Smooth muscle cell of the umbilical artery (primary cell): ENCODE measurements around the gene SIRPD. TPM values are rescaled to one million over a fixed set of nuclear protein-coding genes. Genes with fewer than 3 reads are reported as not detected.

ENCODE experiments used
- total RNA-seq: library from RNA; depleted of rRNA; stranded (reverse); fragments of >200 nt; gene quantifications from 2 replicates; pipeline ENCODE4 v1.2.3, GENCODE V29; 2014

SIRPD gene
- total RNA-seq, result not detected in 2 replicates

DNA sequence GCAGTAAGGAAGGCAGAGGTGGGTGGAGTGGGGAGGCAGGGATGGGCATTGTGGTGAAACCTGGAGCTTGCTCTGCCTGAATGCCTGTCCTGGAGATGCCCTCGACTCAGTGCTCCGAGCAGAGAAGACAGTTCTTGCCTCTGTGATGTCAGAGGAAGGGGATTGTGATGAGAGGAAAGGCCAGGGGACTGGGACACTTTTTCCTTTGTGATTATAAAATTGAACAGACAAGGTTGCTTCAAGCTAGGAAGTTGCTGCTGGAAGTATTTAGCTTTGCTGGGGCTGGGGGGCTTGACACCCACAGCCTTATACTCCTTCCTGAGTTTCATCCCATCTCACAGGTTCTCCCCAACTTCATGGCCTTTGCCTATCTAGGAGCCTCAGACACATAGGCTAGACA lies at the start of gene SIRPD:
Gene SIRPD (minus strand): TSS at position 101 of the 400 bp plus-strand sequence. CDS start 52 bp downstream, at position 49.

DNA sequence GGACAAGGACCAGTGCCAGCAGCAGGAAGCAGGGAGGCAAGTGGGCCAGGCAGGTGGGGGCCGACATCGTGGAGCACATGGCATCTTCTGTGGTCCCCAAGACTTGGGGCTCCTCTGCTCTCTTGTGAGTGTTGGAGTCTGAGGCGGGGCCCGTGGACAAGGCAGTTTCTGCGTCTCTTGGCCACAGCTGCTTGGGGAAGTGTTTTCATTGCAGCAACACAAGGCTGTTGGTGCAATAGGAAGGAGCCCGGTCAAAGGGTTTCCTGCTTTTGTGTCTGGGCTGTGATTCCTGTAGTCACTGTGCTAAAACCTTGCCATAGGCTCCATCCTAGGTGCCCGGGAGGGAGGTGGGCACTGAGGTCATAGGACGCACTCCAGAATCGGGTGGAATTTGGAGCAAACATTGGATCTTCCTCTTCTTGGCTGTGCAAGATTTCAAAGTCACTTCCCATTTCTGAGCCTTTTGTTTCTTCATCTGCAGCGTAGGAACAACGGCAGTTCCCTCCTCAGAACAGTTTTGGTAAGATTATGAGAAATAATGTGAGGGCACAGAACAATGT lies 66.1 kb downstream of the SIRPD start, which contains the start of gene SIRPB2:
Gene SIRPB2 (minus strand): TSS at position 140 of the 560 bp plus-strand sequence. CDS start 61 bp downstream, at position 79.

Other genes starting within 250 kb of the SIRPD start
- 1.2 and 1.8 TPM in 2 replicates for gene SDCBP2, start 228.6 kb downstream of the SIRPD start, total RNA-seq
- 103 and 178 TPM in 2 replicates for gene FKBP1A, start 164.7 kb downstream of the SIRPD start, total RNA-seq
- 19.9 and 31.2 TPM in 2 replicates for gene NSFL1C, start 90.9 kb downstream of the SIRPD start, total RNA-seq
- gene SIRPB2, start 66.3 kb downstream of the SIRPD start, total RNA-seq, result not detected in 2 replicates
- 0.42 and 2.1 TPM in 2 replicates for gene SIRPB1, start 62.3 kb upstream of the SIRPD start, total RNA-seq
- gene SIRPG, start 100.1 kb upstream of the SIRPD start, total RNA-seq, result not detected in 2 replicates